GM18517 (cell line): ENCODE data around the gene ZBTB38.
A peak's percentile ranks its signal among the peaks of the same experiment; 100 is the strongest.

Experiments used
- ATAC-seq: cut with Tn5 transposase; IDR thresholded peaks from one replicate; pipeline ENCODE4 v1.9.1; 2021; ENCODE audit warnings: mild to moderate bottlenecking, moderate library complexity; ENCODE audit not compliant: unreplicated experiment

Gene ZBTB38

DNA sequence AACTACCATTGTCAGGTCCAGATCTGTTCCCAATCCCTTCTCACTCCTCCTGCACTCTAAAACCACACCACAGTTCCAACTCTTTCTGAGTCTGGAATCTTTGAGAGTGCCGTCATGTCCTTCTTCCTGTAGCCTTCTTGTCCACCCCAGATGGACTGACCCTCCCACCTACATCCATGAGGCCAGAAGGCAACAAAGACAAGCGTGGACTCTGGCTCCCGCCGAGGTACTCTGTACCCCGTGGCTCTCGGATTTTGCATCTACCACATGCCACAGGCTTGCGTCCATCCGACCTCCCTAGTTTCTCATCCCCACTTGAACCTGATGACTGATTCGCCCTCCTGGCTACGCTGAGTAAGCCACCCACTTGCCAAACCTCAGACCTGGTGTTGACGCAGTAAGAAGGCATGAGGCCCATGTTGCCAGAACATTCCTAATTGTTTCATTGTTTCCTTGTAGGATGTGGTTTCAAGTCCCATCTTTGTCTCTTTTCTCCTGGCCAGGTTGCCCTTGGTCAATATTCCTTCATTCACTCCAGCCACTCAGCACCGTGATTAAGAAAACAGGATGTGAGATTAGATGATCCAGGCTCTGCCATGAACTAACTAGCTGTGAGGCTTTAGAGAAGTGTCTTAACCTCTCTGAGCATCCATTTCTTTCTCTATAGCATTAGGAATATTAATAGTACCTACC lies 1.1 kb upstream of the ZBTB38 start:
- no peak for ATAC-seq

DNA sequence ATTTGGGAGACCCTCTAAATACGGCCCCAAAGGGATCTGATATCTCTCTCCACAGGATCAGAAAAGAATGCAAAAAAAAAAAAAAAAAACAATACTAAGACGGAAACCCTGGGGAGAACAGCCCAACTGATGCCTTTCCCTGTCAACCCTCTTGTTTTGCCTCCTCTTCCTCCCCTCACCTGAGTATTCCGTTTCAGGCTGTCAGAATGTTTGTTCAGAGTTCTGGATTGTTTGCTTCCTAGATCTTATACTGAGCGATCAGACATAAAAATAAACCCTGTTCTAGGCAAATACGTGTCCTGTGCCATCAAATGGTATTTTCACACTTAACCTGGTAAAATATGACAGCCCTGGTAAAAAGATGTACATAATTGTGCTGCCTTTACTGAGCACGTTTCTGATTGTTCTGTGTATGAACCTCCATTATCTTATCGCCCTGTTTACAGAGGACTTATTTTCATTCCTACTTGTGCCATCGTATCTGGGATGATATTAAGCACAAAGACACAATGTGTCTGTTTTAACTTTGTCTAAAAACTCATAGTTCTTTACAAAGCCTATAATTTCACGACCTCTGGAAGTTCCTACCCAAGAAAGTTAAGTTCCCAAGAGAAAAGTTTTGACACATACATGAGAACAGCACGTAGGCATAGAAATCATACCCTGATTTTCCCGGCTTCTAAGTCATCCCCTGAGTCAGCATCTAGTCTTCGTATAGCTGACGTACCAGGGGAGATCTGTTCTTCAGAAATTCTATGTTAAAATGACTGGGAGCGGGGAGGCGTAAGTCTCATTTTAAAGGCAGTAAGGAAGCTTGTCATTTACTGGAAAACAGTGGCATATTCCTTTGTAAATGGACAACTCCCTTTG lies 856 bp downstream of the ZBTB38 start:
- ATAC-seq = no peak

DNA sequence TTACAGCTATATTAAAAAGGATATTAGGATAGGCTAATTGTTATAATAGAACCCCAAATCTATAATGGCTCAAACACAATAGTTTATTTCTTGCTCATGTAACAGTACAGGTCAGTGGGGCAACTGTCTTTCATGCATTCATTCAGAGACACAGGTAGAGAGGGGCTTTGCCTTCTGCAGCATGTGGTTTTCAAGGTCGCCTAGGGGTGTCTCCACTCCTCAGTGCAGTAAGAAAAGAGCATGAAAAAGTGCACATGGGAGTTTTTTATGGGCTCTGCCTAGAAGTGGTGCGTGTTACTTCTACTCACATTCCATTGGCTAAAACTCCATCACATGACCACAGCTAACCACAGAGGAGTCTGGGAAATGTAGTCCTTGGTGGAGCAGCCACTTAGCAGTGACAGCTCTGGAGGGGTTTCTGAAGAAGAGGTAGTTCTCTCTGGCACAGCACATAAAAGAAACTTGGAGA lies 1.8 kb downstream of the ZBTB38 start:
- peak; percentile 88 for ATAC-seq

DNA sequence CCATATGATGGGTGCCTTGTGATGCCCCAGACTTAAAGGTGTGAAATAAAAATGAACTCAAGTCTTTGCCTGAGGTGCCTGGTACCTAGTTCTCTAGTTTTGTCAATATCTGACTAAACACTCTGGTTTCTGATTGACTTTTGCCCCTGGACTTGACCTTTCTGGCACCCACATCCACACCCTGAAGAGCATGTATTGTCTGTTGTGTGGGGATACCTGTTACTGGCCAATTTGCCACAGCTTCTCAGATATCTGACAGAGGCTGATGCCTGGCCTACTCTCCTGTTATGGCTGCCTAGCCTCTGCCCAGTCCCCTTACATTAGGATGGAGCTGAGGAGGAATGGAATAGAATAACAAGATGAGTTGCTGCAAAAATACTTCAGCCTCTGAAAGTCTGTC lies 3.6 kb downstream of the ZBTB38 start:
- peak; percentile 43 for ATAC-seq

DNA sequence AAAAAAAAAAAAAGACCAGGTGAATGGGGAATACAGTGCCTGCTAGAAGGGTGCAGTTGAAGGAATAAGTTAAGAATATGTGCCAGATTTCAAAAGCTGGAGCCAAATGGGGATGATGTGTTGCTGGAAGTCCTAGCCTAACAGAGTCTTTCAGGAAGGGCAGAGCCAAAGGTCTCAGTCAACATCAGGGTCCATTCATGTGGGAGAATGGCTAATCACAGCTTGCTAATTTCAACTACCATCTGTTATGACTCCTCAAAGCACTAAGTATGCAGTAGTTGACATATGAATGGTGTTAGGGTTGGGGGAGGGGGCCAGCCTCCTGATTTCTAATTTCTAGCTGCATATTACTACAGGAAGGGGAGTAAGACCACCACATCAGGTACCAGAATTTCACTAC lies 4.4 kb downstream of the ZBTB38 start:
- ATAC-seq = no peak

DNA sequence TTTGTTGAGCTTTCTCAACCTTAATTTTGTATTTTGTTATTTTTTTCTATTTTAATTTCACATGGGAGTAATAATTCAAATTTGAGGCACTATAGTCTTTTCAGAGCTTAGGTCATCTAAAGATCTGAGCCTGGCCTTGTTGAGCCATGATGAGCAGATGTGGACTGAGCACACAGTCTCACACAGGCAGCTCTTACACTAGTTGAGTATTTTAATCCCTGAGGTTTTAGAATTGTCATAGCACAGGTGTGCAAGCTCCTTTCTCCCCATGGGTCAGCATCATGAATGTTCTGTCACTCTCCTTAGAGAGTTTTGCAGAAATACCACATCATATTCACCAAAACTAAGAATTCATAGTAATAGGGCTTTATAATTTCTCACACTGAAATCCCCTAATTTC lies 4.9 kb downstream of the ZBTB38 start:
- ATAC-seq = no peak

DNA sequence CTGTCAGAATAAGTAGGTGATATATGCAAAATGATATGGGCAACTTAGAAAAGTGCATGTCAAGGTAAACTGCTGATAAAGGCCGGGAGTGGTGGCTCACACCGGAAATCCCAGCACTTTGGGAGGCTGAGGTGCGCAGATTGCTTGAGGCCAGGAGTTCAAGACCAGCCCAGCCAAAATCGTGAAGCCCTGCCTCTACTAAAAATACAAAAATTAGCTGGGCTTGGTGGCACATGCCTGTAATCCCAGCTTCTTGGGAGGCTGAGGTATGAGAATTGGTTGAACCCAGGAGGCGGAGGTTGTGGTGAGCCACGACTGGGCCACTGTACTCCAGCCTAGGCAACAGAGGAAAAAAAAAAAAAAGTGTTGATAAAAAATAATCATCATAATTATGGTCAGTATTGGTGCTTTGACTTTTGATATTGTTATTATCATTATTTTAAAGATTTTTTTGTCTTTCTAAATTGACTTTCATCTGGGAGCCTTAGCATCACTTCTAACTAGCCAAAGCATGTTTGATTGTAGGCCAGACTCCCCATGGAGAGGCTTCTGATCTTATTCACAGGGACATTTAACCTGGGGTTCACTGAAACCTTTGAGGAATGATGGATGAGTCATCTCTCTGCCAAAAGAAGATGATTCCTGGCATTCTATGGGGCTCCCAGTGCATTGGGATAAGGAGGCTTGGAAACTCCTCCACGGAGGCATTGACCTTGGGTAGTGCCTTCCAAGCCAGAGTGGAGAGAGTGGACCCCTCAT lies 5.6 kb downstream of the ZBTB38 start:
- no peak for ATAC-seq

DNA sequence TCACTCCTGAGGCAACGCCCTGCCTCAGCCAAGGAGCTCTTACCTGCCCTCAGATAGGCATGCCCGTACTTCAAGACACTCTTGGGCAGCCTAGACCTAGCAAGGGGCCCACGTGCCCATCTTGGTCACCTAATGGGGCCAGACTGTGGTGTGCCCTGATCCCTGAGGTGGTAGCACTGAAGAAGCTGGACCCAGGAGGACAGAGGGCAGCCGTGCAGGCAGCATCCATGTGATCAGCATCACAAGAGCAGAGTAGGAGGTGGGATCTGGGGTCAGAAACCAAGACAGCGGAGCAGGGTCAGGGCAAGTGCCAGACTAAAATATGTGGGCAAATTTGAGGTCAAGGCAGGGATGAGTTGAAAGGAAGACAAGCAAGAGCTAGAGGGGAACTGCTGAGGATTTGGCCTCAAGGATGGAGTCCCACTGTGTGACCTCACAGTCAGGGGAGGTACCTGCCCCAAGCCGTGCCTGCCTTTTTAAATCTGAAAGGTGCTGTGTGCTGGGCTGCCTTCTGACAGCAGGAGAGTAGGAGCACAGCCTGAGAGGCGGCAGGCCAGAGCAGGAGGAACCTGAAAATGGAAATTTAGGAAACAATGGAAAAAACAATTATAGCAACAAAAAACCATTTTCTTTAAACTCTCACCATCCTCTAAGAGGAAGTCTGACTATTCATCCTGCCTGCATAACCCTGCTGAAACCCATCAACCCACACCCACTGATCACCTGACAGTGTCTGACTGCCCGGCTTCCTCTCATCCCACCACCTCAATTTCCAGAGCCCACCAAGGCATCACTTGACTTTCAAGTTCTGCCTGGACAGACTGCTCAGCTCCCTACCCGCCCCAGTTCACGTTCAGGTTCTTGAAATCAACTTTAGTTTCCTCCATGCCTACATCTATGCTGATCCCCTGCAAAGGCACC lies 7.3 kb downstream of the ZBTB38 start:
- no peak for ATAC-seq

DNA sequence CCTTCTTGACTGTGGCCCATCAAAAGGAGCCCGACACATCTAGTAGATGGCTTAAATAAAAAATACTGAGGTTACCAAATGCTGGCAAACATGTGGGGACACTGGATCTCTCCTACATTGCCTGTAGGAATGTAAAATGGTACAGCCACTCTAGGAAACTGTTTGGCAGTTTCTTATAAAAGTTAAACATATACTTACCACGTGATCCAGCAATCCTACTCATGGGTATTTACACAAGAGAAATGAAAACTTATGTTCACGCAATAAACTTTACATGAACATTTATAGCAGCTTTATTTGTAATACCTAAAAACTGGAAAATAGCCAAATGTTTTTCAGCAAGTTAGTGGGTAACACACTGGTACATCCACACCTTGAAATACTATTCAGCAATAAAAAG lies 9.1 kb downstream of the ZBTB38 start:
- ATAC-seq = no peak

DNA sequence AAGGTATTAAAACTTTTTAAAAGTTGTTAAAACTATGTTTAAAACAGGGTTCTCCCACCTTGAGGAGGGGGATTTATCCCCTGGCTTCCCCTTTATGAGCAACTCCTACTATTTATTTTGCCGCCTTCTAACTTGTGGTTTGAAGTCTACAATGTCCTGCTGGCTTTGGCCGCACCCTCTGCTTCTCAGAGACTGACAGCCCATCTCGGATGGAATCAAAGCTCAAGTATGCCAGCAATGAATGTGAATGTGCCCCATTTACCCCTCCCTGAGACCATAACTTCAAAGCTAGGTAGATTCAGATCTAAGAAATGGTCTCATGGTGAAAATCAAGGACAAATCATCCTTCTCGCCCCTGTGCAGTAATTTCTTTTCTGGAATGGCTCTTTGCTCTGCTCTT lies 10.3 kb downstream of the ZBTB38 start:
- no peak for ATAC-seq

DNA sequence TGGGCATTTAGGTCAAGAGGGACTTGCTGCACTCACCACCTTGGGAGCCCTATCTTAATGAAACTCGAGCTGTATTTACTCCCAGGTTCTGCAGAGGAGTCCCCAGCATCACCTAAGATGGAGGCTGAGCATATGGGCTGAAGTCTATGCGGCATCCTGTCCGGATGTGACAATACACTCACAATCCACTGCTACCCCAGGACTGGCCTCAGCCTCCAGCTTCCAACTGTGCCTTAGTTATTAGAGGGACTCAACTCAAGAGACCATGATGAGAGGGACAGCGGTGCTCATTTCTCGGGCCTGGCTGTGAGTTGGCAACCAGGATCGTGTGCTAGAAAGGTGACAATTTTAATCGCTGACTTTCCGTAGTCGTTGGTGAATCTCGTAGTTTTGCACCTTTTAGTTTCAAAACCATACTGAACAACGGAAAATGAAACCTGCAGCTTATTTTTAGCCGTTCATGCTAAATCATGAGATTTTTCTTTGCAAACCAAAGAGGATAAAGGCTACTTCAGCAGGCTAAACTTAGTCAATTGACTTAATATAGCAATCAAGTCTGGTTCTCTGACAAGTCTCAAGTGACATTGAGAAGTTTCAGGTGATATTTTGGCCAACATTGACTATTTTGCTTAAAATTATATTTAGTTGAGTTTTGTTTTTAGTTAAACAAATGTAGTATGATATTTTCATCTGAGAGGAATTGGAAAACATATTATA lies 11.1 kb downstream of the ZBTB38 start:
- ATAC-seq = peak; percentile 51

DNA sequence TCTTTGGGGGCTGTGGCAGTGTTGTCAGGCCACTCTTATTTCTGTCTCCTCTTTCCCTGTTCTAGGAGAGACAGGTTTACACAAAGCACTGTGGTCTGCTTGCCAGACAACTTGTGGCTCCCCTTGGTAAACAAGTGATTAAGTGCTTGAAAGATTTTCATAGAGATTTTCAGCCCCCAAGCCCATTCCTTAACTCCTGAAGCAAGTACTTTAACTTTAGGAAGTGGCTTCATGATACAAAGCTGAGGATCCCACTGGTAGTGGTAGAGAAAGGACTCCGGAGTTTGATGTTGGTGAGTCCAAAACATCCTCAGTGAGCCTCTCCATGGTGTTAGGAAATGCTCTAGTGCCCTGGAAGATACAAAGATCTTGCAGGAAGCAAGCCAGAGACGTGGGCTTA lies 12.0 kb downstream of the ZBTB38 start:
- ATAC-seq = no peak

DNA sequence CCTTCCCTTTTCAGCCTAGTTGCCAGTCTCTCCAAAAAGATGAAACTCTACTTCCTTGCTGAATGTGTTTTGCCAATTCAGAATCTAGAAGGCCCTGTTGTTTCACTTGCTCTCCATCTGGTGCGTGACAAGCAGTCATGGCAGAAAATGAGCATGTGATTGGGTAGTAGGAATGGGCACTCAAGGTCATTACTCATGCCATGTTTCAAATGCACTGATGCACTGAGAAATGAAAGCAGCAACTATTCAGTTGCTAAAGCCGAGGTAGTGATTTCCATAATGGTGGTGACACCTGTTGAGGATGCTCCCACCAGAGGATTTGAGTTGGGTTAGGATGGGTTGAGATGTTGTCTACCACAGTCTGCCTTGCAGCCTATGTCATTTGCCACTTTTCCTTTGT lies 12.7 kb downstream of the ZBTB38 start:
- no peak for ATAC-seq

DNA sequence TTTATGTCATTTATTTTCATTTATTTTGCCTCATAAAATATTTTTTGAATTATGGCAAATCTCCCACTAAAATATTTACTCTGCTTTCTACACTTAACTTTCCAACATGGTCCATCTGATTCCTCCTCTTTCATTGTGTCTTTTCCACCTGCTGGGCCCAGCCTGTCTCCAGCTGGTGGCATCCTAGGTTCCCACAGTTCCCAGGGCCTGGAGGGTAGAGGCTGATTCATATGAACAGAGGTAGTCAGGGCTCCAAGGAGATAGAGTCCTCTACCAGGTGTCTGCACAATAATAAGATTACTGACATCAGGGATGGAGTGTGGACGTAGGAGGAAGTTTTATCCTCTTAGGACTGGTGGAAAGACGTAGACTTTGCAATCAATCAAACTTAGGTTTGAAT lies 14.3 kb downstream of the ZBTB38 start:
- no peak for ATAC-seq

DNA sequence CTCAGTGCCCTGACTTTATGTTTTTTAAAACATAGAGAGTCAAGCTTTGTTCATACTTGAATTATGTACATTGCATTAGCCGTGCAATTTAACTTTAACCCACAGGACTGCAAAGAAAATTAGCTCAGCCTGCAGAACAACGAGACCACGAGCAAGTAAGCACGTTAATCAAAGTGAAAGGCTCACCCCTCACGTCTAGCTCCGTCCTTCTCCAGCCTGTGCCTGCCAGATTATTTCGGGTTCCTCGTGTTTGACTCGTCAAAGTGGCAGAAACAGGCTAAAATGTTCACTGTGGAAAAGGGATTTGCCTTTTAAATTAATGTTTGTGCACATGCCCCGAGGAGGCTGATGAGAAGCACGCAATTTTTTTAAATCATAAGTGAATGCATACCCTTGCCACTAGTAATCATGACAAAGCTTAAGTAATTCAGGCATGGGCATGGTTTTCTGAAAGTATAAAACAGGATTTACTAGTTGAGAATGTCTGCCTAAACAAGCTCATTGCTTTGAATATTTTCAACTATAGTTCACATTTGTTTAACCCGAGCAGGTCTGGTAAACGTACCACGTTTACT lies 15.3 kb downstream of the ZBTB38 start:
- ATAC-seq = no peak

DNA sequence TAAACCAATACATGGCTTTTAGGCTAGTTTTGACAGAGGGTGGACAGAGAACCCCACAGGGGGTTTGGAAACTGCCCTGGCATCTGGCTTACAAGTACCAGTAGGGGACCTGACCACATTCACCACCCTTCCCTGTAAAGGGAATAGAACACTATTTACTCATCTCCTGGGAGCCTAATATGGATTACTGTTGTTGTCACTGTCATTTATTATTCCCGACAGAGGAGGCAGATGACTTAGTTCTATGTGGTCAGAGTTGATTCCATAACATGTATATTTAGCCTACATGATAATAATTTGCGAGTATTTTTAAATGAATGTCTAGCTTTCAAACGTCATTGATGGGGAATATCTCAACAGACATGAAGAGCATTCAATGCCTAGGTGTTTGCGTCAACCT lies 15.9 kb downstream of the ZBTB38 start:
- ATAC-seq = no peak

DNA sequence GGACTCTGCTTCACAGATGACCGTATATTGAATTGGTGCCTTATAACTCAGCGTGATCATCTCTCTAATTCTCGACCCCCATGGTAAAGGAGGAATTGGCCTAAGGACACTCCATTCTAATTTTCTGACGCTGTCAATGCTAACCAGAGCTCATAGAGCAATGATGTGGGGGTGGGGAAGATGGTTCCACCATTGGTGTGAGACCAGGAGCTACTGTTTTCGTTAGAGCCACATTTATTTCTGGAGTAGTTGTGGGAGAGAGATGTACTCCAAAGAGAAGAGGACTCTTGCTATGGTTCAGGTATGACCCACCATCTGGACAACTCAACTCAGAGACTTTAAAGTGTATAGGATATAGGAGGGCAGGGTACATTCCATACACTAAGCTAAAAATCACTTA lies 16.3 kb downstream of the ZBTB38 start:
- no peak for ATAC-seq

DNA sequence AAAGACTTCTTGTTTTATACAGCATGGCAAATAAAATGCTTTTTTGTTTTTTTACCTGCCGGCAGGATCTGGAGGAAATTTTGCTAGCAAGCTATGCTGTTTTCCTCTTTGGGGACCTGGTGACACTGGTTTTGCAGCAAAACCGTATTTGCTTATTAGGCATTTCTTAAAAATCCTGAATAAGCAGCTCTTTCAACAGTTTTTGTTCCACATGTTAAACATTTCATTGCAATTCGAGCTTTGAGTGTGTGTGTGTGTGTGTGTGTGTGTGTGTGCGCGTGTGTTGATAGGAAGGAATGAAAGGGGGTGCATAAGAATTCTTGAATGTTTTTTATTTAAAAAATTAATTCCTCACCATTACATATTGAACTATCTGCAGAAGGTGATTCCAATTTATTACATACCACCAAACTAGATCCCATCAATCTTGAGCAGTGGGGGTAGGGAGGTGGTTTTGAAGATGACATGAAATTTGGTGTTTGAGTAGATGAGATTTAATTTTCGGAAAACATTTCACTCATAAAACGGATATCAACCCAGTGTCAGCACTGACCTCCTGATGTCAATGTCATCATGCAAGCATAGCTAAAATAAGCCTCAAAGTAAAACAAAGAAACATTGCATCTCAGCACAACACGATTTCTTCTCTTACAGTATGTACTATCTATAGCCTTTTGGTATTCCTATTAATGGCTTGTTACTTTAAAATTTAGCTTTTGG lies 17.3 kb downstream of the ZBTB38 start:
- ATAC-seq = no peak

DNA sequence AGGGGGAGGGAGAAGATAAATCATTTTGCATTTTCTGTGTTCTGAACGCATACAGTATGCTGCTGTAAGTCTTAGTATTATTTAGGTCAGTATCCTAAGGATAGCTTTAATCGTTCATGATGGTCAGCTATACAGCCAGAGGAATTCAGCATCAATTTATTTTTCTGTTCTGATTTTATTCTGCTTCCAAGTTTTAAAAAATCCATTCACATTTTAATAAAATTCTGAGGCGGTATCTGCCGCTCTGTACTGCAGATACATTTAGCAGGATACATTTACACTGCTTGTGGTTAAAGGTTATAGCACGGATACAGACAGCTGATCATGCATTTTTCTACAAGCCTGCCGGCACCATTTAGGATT lies 17.8 kb downstream of the ZBTB38 start:
- no peak for ATAC-seq
